Loucy (cell line): ENCODE data around the gene CDK6.

Source experiments
- H2AFZ ChIP-seq: fragments of 200-600 bp; sonication (generic); 2 replicates; pipeline ENCODE4 v1.6.0; 2016; ENCODE audit warnings: antibody characterized with exemption, mild to moderate bottlenecking, low read length, moderate library complexity
- H3F3A ChIP-seq: fragments of 200-600 bp; 2 replicates; pipeline ENCODE4 v1.6.0; 2016; ENCODE audit warnings: antibody characterized with exemption, low read depth, mild to moderate bottlenecking
- H3K27me3 ChIP-seq: fragments of 200-600 bp; sonication (generic); 2 replicates; pipeline ENCODE4 v1.6.1; 2014; ENCODE audit warnings: low read length, mild to moderate bottlenecking; ENCODE audit not compliant: insufficient read depth, poor library complexity, severe bottlenecking
- H3K36me3 ChIP-seq: fragments of 200-600 bp; sonication (generic); 2 replicates; pipeline ENCODE4 v1.6.1; 2016; ENCODE audit warnings: low read length; ENCODE audit not compliant: insufficient read depth
- H3K4me1 ChIP-seq: fragments of 200-600 bp; sonication (generic); 2 replicates; pipeline ENCODE4 v1.5.1; 2014; ENCODE audit warnings: low read length, mild to moderate bottlenecking; ENCODE audit not compliant: insufficient read depth, poor library complexity, severe bottlenecking
- H3K4me2 ChIP-seq: fragments of 200-600 bp; sonication (generic); 2 replicates; pipeline ENCODE4 v1.6.0; 2014; ENCODE audit warnings: antibody characterized with exemption, low read length, low read depth, mild to moderate bottlenecking; ENCODE audit not compliant: poor library complexity, severe bottlenecking
- H3K4me3 ChIP-seq: fragments of 200-600 bp; sonication (generic); 2 replicates; pipeline ENCODE4 v1.5.1; 2014; ENCODE audit warnings: low read length, mild to moderate bottlenecking, mixed read lengths; ENCODE audit not compliant: poor library complexity, severe bottlenecking
- H3K79me2 ChIP-seq: fragments of 200-600 bp; sonication (generic); 2 replicates; pipeline ENCODE4 v1.6.1; 2014; ENCODE audit warnings: low read length; ENCODE audit not compliant: insufficient read depth
- H3K9ac ChIP-seq: fragments of 200-600 bp; sonication (generic); 2 replicates; pipeline ENCODE4 v1.6.0; 2014; ENCODE audit warnings: mild to moderate bottlenecking, low read depth, low read length, moderate library complexity; ENCODE audit not compliant: poor library complexity, severe bottlenecking
- H3K9me2 ChIP-seq: fragments of 200-600 bp; sonication (generic); replicated peaks from 2 replicates; pipeline ENCODE4 v1.6.1; 2016; ENCODE audit warnings: low read depth, low read length, mixed read lengths
- H3K9me3 ChIP-seq: fragments of 200-600 bp; sonication (generic); 2 replicates; pipeline ENCODE4 v1.6.1; 2014; ENCODE audit warnings: mild to moderate bottlenecking, antibody characterized with exemption, low read length, low read depth; ENCODE audit not compliant: insufficient read depth
- H4K20me1 ChIP-seq: fragments of 200-600 bp; sonication (generic); 2 replicates; pipeline ENCODE4 v1.6.0; 2014; ENCODE audit warnings: antibody characterized with exemption, low read length, mild to moderate bottlenecking; ENCODE audit not compliant: insufficient read depth, poor library complexity, severe bottlenecking
- CTCF ChIP-seq: fragments of 200-600 bp; sonication (generic); conservative IDR thresholded peaks from 2 replicates; pipeline ENCODE4 v1.5.1; 2014; ENCODE audit warnings: mild to moderate bottlenecking, antibody characterized with exemption, low read length
- EZH2phosphoT487 ChIP-seq: fragments of 200-600 bp; IDR thresholded peaks from 2 replicates; pipeline ENCODE4 v1.6.1; 2018; ENCODE audit warnings: antibody characterized with exemption, mild to moderate bottlenecking, moderate library complexity, borderline replicate concordance

CDK6 gene

GRCh38 chr7:92661651-92662050 lies 174.7 kb downstream of the CDK6 start:
- TF ChIP-seq EZH2phosphoT487 (no peak), CTCF (no peak)
- Histone ChIP-seq H3F3A (peaks cover 6% of the 10 kb centered on the region; the same call in 1 of the 2 replicates), H3K4me3 (no peak overlapping the region), H3K9me3 (no peaks in the 10 kb centered on the region), H3K9ac (no peak overlapping the region), H3K36me3 (peaks cover 92% of the 10 kb centered on the region), H3K4me2 (no peak overlapping the region), H3K27me3 (no peaks in the 10 kb centered on the region), H2AFZ (no peak overlapping the region), H3K79me2 (peaks cover 97% of the 10 kb centered on the region), H3K4me1 (peaks cover 37% of the 10 kb centered on the region), H4K20me1 (peaks cover 59% of the 10 kb centered on the region), H3K9me2 (no peaks in the 10 kb centered on the region)

DNA sequence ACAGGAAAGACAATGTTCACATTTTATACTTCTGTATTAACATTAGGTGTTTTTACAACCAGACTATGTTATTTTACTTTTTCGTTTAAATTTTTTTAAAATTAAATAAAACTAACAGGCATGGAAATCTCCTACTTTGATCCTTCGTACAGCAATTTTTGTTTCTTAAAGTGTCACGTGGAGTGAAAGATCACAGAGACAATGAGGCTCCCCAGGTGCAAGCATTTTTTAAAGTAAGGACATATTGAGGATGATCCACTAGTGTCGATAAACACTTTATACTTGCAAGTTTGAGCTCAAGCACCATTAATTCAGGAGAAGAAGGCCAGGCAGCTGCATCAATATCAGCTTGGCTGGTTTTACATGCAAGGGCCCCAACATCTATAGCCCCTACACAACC lies 177.7 kb downstream of the CDK6 start:
- no peaks in the 10 kb centered on the region for H3K27me3 ChIP-seq
- no peaks in the 10 kb centered on the region for H3K9me3 ChIP-seq
- H3K4me2 ChIP-seq, result no peak overlapping the region
- H3K36me3 ChIP-seq, result peaks cover 93% of the 10 kb centered on the region
- no peak overlapping the region for H3K4me3 ChIP-seq
- H2AFZ ChIP-seq, result no peak overlapping the region
- peaks cover 46% of the 10 kb centered on the region for H4K20me1 ChIP-seq
- peak overlapping the region; percentile 64 for H3K9ac ChIP-seq
- peaks cover 98% of the 10 kb centered on the region for H3K79me2 ChIP-seq
- TF ChIP-seq EZH2phosphoT487, result no peak
- no peak for TF ChIP-seq CTCF
- H3F3A ChIP-seq, result peaks cover 6% of the 10 kb centered on the region; the same call in 1 of the 2 replicates
- no peaks in the 10 kb centered on the region for H3K9me2 ChIP-seq
- H3K4me1 ChIP-seq, result peaks cover 59% of the 10 kb centered on the region

- H3K27me3 ChIP-seq, result no peaks in the 10 kb centered on the region
- no peaks in the 10 kb centered on the region for H3K9me3 ChIP-seq
These were observed 179.0 kb downstream of the CDK6 start for GRCh38 chr7:92657391-92657790.

More at GRCh38 chr7:92657391-92657790, 179.0 kb downstream of the CDK6 start:
- peaks cover 42% of the 10 kb centered on the region for H4K20me1 ChIP-seq
- H2AFZ ChIP-seq, result no peak overlapping the region
- peaks cover 95% of the 10 kb centered on the region for H3K36me3 ChIP-seq
- H3K4me2 ChIP-seq, result peak overlapping the region; percentile 55
- peak overlapping the region; percentile 64 for H3K9ac ChIP-seq
- H3F3A ChIP-seq, result peaks cover 6% of the 10 kb centered on the region; the same call in 1 of the 2 replicates
- H3K79me2 ChIP-seq, result peaks cover 99% of the 10 kb centered on the region
- TF ChIP-seq EZH2phosphoT487 (no peak), CTCF (no peak)
- H3K4me1 ChIP-seq, result peaks cover 59% of the 10 kb centered on the region
- H3K9me2 ChIP-seq, result no peaks in the 10 kb centered on the region
- H3K4me3 ChIP-seq, result peak overlapping the region; percentile 2
